A549 (cell line): Measurements from ENCODE around the gene SLC27A1. TPM values are rescaled to one million over a fixed set of nuclear protein-coding genes. Genes with fewer than 3 reads are reported as not detected.
A peak's percentile ranks its signal among the peaks of the same experiment; 100 is the strongest.

Source experiments
- ATAC-seq, 2 experiments: fragments of 200-7000 bp in 1 of 2; fragments of >200 bp in 1 of 2; cut with Nextera tagmentation in 1 of 2; cut with Tn5 transposase in 1 of 2; 3 replicates each; pipeline versions ENCODE4 v1.8.0 to v1.9.1; 2018 to 2020; ENCODE audit warnings: mild to moderate bottlenecking in 1 of 2, moderate library complexity in 1 of 2
- CTCF ChIA-PET: fragments of 300-600 bp; sonication (Branson Sonifier 250); formaldehyde crosslinking; extraction: SDS; loops from one replicate; lab custom pipeline; 2021; ENCODE audit warnings: antibody characterized with exemption, inconsistent platforms; lab: Yijun Ruan, JAX
- POLR2A ChIA-PET: fragments of 350-600 bp; formaldehyde crosslinking; extraction: SDS; loops from one replicate; lab custom pipeline; 2021; ENCODE audit warnings: antibody characterized with exemption, inconsistent platforms; lab: Yijun Ruan, JAX
- DNase-seq, 2 experiments: peaks; one replicate each; pipeline versions ENCODE4 v3.0.0 to v3.0.0-alpha.2; 2011 to 2016; ENCODE audit warnings: low read depth in 1 of 2, low spot score in 1 of 2
- FAIRE-seq: peaks from 2 replicates; lab custom pipeline; 2011; peaks lifted over from hg19 to GRCh38; lab: Jason Lieb, UNC
- H3K27ac ChIP-seq, 2 experiments: fragments of >200 bp; sonication (Bioruptor Twin); formaldehyde crosslinking; 3 replicates each; pipeline ENCODE4 v1.5.1; 2016 to 2017
- H3K4me1 ChIP-seq: fragments of >200 bp; sonication (Bioruptor Twin); formaldehyde crosslinking; 3 replicates; pipeline ENCODE4 v1.6.1; 2016
- H3K4me2 ChIP-seq: fragments of >200 bp; sonication (Bioruptor Twin); formaldehyde crosslinking; 3 replicates; pipeline ENCODE4 v1.6.1; 2016
- H3K4me3 ChIP-seq: fragments of >200 bp; sonication (Bioruptor Twin); formaldehyde crosslinking; 3 replicates; pipeline ENCODE4 v1.5.1; 2016
- H3K9me3 ChIP-seq: fragments of >200 bp; sonication (Bioruptor Twin); formaldehyde crosslinking; 3 replicates; pipeline ENCODE4 v1.6.1; 2016
- CHD2 ChIP-seq: fragments of 150-350 bp; IDR thresholded peaks from 2 replicates; pipeline ENCODE4 v1.6.1; 2014; ENCODE audit warnings: low read length; ENCODE audit not compliant: partially characterized antibody
- EHF ChIP-seq: fragments of 250-450 bp; sonication (Bioruptor Pico); IDR thresholded peaks from 2 replicates; pipeline ENCODE4 v1.5.0; 2020; ENCODE audit warnings: mild to moderate bottlenecking
- HEYL ChIP-seq: fragments of 250-450 bp; sonication (Bioruptor Pico); IDR thresholded peaks from 2 replicates; pipeline ENCODE4 v1.8.0; 2021; ENCODE audit warnings: mild to moderate bottlenecking, moderate library complexity
- HOXB5 ChIP-seq: fragments of 250-450 bp; sonication (Bioruptor Pico); IDR thresholded peaks from 2 replicates; pipeline ENCODE4 v1.5.0; 2020; ENCODE audit warnings: mild to moderate bottlenecking, moderate library complexity
- KDM5A ChIP-seq: fragments of 200-600 bp; sonication (generic); IDR thresholded peaks from 2 replicates; pipeline ENCODE4 v1.6.1; 2016; ENCODE audit warnings: antibody characterized with exemption, mild to moderate bottlenecking
- MAX ChIP-seq: IDR thresholded peaks from 2 replicates; pipeline ENCODE4 v1.6.1; 2012
- NPAS2 ChIP-seq: fragments of 250-450 bp; sonication (Bioruptor Pico); IDR thresholded peaks from 2 replicates; pipeline ENCODE4 v1.8.0; 2022; ENCODE audit warnings: mild to moderate bottlenecking, moderate library complexity, borderline replicate concordance
- RARB ChIP-seq: fragments of 250-450 bp; sonication (Bioruptor Pico); IDR thresholded peaks from 2 replicates; pipeline ENCODE4 v1.8.0; 2021; ENCODE audit warnings: mild to moderate bottlenecking, moderate library complexity
- REST ChIP-seq: fragments of 200-600 bp; sonication (generic); IDR thresholded peaks from 2 replicates; pipeline ENCODE4 v1.6.1; 2016; ENCODE audit warnings: antibody characterized with exemption, mild to moderate bottlenecking, moderate library complexity
- ZC3H11A ChIP-seq: fragments of 450-650 bp; IDR thresholded peaks from 2 replicates; pipeline ENCODE4 v1.6.1; 2014; ENCODE audit warnings: antibody characterized with exemption, mild to moderate bottlenecking
- ZFP36 ChIP-seq: fragments of 450-650 bp; IDR thresholded peaks from 2 replicates; pipeline ENCODE4 v1.6.1; 2014; ENCODE audit warnings: borderline replicate concordance; ENCODE audit not compliant: partially characterized antibody
- ZSCAN20 ChIP-seq: fragments of 250-450 bp; sonication (Bioruptor Pico); IDR thresholded peaks from 2 replicates; pipeline ENCODE4 v1.8.0; 2022; ENCODE audit warnings: mild to moderate bottlenecking, moderate library complexity
- WGBS: methylation state at CpG from one replicate; pipeline ENCODE4 v1.1.6; 2017; ENCODE audit errors: missing lambda C conversion rate; 5-methylcytosine and 5-hydroxymethylcytosine counted together
- polyA plus RNA-seq, 4 experiments: library from polyadenylated mRNA; depleted of rRNA in 3 of 4; stranded (reverse); fragments of >200 nt; fragmentation: RNase III in 1 of 4; extraction: RNeasy Plus Mini Kit Qiagen cat#74134 plus additional on column Dnase treatment in 1 of 4; gene quantifications; 2 replicates in 3 of 4; 3 replicates in 1 of 4; pipeline ENCODE4 v1.2.3, GENCODE V29; 2011 to 2017
- TF ChIP-seq, protein P1 (sequence below): fragments of >200 bp; sonication (Bioruptor Twin); formaldehyde crosslinking; IDR thresholded peaks from 2 replicates; pipeline ENCODE4 v1.6.1; 2016
- TF ChIP-seq, protein P2 (sequence below): IDR thresholded peaks from 2 replicates; pipeline ENCODE4 v1.6.1; 2012; ENCODE audit warnings: low read depth, borderline replicate concordance
- TF ChIP-seq, protein P3 (sequence below): fragments of 250-450 bp; sonication (Bioruptor Pico); IDR thresholded peaks from 2 replicates; pipeline ENCODE4 v1.5.0; 2020; ENCODE audit warnings: low read depth, mild to moderate bottlenecking, moderate library complexity

The SLC27A1 gene
- polyA plus RNA-seq, 2 of the 4 experiments (the other 2 are of a cell fraction) = 1.8 to 2.5 TPM

DNA sequence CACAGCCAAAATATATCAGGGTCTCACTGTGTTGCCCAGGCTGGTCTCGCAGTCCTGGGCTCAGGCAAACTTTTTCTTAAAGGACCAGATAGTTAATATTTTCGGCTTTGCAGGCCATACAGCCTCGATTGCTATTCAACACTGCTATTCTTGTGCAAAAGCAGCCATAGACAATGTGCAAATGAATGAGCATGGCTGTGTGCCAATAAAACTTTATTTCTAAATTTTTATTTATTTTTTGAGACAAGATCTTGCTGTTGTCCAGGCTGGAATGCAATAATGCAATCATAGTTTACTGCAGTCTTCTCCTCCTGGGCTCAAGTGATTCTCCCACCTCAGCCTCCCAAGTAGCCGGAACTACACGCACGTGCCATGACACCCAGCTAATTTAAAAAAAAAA lies 32.9 kb downstream of the SLC27A1 start (continued):
- TF ChIP-seq REST (no peak), RARB (CRISPR knock-in tag) (no peak), CHD2 (no peak), EHF (CRISPR knock-in tag) (no peak), HOXB5 (CRISPR knock-in tag) (no peak)
- TF ChIP-seq, all 56 proteins: peak for 0

GRCh38 chr19:17504030-17504429 lies 33.7 kb downstream of the SLC27A1 start:
- ChIA-PET POLR2A (no interaction called here), CTCF (interaction anchor here (2.7 kb wide), 1 partner anchor 8 kb away, joined by 14 read pairs; no protein-coding TSS in a partner anchor)
- ATAC-seq (0 out of 6 replicates have a peak, but pooled peaks of 1 of the 2 experiments have one; percentile 49), FAIRE-seq (no peak), DNase-seq (no peak)
- TF ChIP-seq, protein P1, sequence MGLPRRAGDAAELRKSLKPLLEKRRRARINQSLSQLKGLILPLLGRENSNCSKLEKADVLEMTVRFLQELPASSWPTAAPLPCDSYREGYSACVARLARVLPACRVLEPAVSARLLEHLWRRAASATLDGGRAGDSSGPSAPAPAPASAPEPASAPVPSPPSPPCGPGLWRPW = no peak
- no peak for TF ChIP-seq NPAS2
- TF ChIP-seq ZC3H11A = no peak
- no peak for TF ChIP-seq MAX
- TF ChIP-seq, protein P2, sequence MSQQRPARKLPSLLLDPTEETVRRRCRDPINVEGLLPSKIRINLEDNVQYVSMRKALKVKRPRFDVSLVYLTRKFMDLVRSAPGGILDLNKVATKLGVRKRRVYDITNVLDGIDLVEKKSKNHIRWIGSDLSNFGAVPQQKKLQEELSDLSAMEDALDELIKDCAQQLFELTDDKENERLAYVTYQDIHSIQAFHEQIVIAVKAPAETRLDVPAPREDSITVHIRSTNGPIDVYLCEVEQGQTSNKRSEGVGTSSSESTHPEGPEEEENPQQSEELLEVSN = no peak
- TF ChIP-seq ZSCAN20 (CRISPR knock-in tag) = no peak
- TF ChIP-seq ZFP36 = no peak
- no peak for TF ChIP-seq HEYL (CRISPR knock-in tag)
- TF ChIP-seq, protein P3, sequence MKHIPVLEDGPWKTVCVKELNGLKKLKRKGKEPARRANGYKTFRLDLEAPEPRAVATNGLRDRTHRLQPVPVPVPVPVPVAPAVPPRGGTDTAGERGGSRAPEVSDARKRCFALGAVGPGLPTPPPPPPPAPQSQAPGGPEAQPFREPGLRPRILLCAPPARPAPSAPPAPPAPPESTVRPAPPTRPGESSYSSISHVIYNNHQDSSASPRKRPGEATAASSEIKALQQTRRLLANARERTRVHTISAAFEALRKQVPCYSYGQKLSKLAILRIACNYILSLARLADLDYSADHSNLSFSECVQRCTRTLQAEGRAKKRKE (CRISPR knock-in tag) = no peak
- no peak for TF ChIP-seq KDM5A
- Histone ChIP-seq H3K4me3 (no peak overlapping the region), H3K4me1 (peaks cover 17% of the 10 kb centered on the region), H3K27ac (no peak overlapping the region), H3K9me3 (no peaks in the 10 kb centered on the region), H3K4me2 (no peak overlapping the region)
- WGBS = 85% methylated on average over 2 of the region's 2 CpGs

GRCh38 chr19:17504456-17504855 lies 34.1 kb downstream of the SLC27A1 start:
- Histone ChIP-seq H3K4me1 (peaks cover 17% of the 10 kb centered on the region), H3K27ac (no peak overlapping the region), H3K4me2 (no peak overlapping the region), H3K9me3 (peaks cover 2% of the 10 kb centered on the region; the same call in 1 of the 3 replicates), H3K4me3 (no peak overlapping the region)
- no peak for FAIRE-seq
- TF ChIP-seq, protein P3 (CRISPR knock-in tag) = no peak
- TF ChIP-seq HOXB5 (CRISPR knock-in tag) = no peak
- ChIA-PET CTCF (interaction anchor here (2.7 kb wide), 1 partner anchor 9 kb away, joined by 14 read pairs; no protein-coding TSS in a partner anchor), POLR2A (no interaction called here)
- 95% methylated on average over 11 of the region's 13 CpGs for WGBS
- DNase-seq = no peak
- no peak for ATAC-seq
